Nephron progenitor cell (in vitro differentiated cells): ENCODE data around the gene CELF1.

Experiments used
- DNase-seq: peaks from one replicate; pipeline ENCODE4 v3.0.0; 2021
- H3K27ac Mint-ChIP-seq: 2 replicates; pipeline ENCODE4 v1.8.0; 2021; ENCODE audit warnings: mild to moderate bottlenecking, moderate library complexity, mixed read lengths
- H3K27me3 Mint-ChIP-seq: 2 replicates; pipeline ENCODE4 v1.8.0; 2021; ENCODE audit warnings: mild to moderate bottlenecking, low read depth, mixed read lengths; ENCODE audit not compliant: poor library complexity
- H3K36me3 Mint-ChIP-seq: 2 replicates; pipeline ENCODE4 v1.8.0; 2021; ENCODE audit warnings: low read depth, mixed read lengths
- H3K4me1 Mint-ChIP-seq: 2 replicates; pipeline ENCODE4 v1.8.0; 2021; ENCODE audit warnings: mixed read lengths
- H3K4me3 Mint-ChIP-seq: 2 replicates; pipeline ENCODE4 v1.8.0; 2021; ENCODE audit warnings: mild to moderate bottlenecking, moderate library complexity, mixed read lengths
- H3K9me3 Mint-ChIP-seq: 2 replicates; pipeline ENCODE4 v1.8.0; 2021; ENCODE audit warnings: mild to moderate bottlenecking, moderate library complexity, mixed read lengths
- CTCF ChIP-seq: fragments of 200-600 bp; sonication (generic); IDR thresholded peaks from 2 replicates; pipeline ENCODE4 v1.5.0; 2021; ENCODE audit warnings: antibody characterized with exemption

CELF1 gene

GRCh38 chr11:47552566-47553405, at the start of gene CELF1:
TSS of gene CELF1 (minus strand) at chr11:47553132. CDS start at chr11:47499523, 53,609 bp downstream.
- Mint-ChIP-seq H3K27ac (peak within 1 kb of the TSS; percentile 99), H3K4me1 (peaks cover 39% of the 10 kb centered on the region), H3K27me3 (peaks cover 3% of the 10 kb centered on the region), H3K4me3 (peak within 1 kb of the TSS; percentile 99), H3K36me3 (peaks cover 28% of the 10 kb centered on the region), H3K9me3 (no peaks in the 10 kb centered on the region)
- peak; percentile 93 for DNase-seq
- TF ChIP-seq CTCF: peak; percentile 84

- Mint-ChIP-seq H3K9me3 (no peaks in the 10 kb centered on the region), H3K27ac (peak overlapping the region; percentile 94), H3K27me3 (no peaks in the 10 kb centered on the region), H3K4me1 (peaks cover 38% of the 10 kb centered on the region), H3K4me3 (no peak overlapping the region), H3K36me3 (no peaks in the 10 kb centered on the region)
- TF ChIP-seq CTCF: no peak
- no peak for DNase-seq
Observed at GRCh38 chr11:47599902-47600301, 47.0 kb upstream of the CELF1 start.

GRCh38 chr11:47595967-47596366, 43.0 kb upstream of the CELF1 start:
- DNase-seq: no peak
- peaks cover 24% of the 10 kb centered on the region for H3K27me3 Mint-ChIP-seq
- no peak overlapping the region for H3K27ac Mint-ChIP-seq
- H3K4me1 Mint-ChIP-seq: peaks cover 65% of the 10 kb centered on the region
- no peaks in the 10 kb centered on the region for H3K36me3 Mint-ChIP-seq
- no peaks in the 10 kb centered on the region for H3K9me3 Mint-ChIP-seq
- no peak overlapping the region for H3K4me3 Mint-ChIP-seq
- TF ChIP-seq CTCF: no peak

- H3K9me3 Mint-ChIP-seq: no peaks in the 10 kb centered on the region
- peaks cover 24% of the 10 kb centered on the region for H3K27me3 Mint-ChIP-seq
- H3K27ac Mint-ChIP-seq: no peak overlapping the region
- H3K4me1 Mint-ChIP-seq: peaks cover 63% of the 10 kb centered on the region
- DNase-seq: no peak
- H3K36me3 Mint-ChIP-seq: no peaks in the 10 kb centered on the region
- TF ChIP-seq CTCF: no peak
- peak overlapping the region; percentile 92 for H3K4me3 Mint-ChIP-seq
Observed at GRCh38 chr11:47595029-47595428, 42.1 kb upstream of the CELF1 start.

- peak within 1 kb of the TSS; percentile 92 for H3K4me3 Mint-ChIP-seq
- no peak for TF ChIP-seq CTCF
- peak; percentile 74 for DNase-seq
- H3K4me1 Mint-ChIP-seq: peaks cover 55% of the 10 kb centered on the region
- H3K36me3 Mint-ChIP-seq: peaks cover 1% of the 10 kb centered on the region
- H3K27me3 Mint-ChIP-seq: peaks cover 24% of the 10 kb centered on the region
- no peaks in the 10 kb centered on the region for H3K9me3 Mint-ChIP-seq
- H3K27ac Mint-ChIP-seq: peak within 1 kb of the TSS; percentile 85
Observed at GRCh38 chr11:47593934-47594855, 41.3 kb upstream of the CELF1 start, which contains the start of gene C1QTNF4. TSS of gene C1QTNF4 (minus strand) at chr11:47594411. CDS start at chr11:47590810, 3,601 bp downstream.
